ENCODE results near the gene EPHA8. TPM values are rescaled to one million over a fixed set of nuclear protein-coding genes. Genes with fewer than 3 reads are reported as not detected.

The EPHA8 gene
- total RNA-seq, 1 donor from 2014 or later = not detected

DNA sequence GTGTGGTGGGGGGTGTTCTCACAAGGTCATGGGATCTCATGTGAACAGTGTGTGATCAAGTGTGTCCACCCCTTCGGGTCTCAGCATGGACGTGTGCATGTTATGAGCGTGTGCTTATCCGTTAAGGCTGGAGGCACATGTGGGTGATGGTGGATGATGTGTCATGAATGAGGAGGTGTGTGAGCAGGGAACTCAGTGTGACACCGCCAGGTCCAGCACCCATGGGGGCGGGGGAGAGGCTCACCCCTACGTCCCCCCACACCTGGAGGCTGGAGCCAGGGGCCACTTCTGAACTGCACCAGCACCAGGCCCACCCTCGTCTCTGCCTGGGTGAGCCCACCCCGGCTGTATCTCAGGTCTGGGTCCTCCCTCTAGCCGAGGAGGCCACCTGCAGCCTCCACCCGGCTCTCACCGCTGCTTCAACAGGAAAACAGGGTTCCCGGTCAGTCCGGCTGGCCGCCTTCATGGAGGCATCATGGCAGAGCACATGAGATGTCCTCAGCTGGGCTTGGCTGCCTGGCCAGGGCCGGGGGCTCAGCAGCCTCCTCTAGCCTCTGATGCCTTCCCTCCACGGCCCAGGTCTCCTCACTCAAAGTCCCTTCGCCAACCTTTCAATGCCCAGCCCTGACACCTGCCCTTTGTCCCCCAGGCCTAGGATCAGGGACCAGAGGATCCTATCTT is 38.9 kb downstream of the EPHA8 start:
- Mint-ChIP-seq H3K27ac (ENCODE audit: unreplicated experiment) (no peak overlapping the region), H3K4me1 (no peaks in the 10 kb centered on the region), H3K4me3 (no peak overlapping the region), H3K36me3 (ENCODE audit: low read depth) (no peaks in the 10 kb centered on the region), H3K27me3 (ENCODE audit: low read depth) (peaks cover 53% of the 10 kb centered on the region), H3K9me3 (no peaks in the 10 kb centered on the region)
- no peak for DNase-seq (ENCODE audit: low read depth, low spot score)
- no peak for TF ChIP-seq CTCF (conservative IDR thresholded peaks at IDR 0.05)

GRCh38 chr1:22606161-22606560 is 42.9 kb downstream of the EPHA8 start:
- Mint-ChIP-seq H3K4me1 (no peaks in the 10 kb centered on the region), H3K9me3 (no peaks in the 10 kb centered on the region), H3K4me3 (no peak overlapping the region), H3K27ac (ENCODE audit: unreplicated experiment) (no peak overlapping the region), H3K36me3 (ENCODE audit: low read depth) (no peaks in the 10 kb centered on the region), H3K27me3 (ENCODE audit: low read depth) (peaks cover 82% of the 10 kb centered on the region)
- TF ChIP-seq CTCF (conservative IDR thresholded peaks at IDR 0.05) = no peak
- no peak for DNase-seq (ENCODE audit: low read depth, low spot score)

GRCh38 chr1:22607154-22607553 is 43.9 kb downstream of the EPHA8 start:
- TF ChIP-seq CTCF (conservative IDR thresholded peaks at IDR 0.05) = no peak
- no peak for DNase-seq (ENCODE audit: low read depth, low spot score)
- Mint-ChIP-seq H3K4me1 (no peaks in the 10 kb centered on the region), H3K27ac (ENCODE audit: unreplicated experiment) (no peak overlapping the region), H3K36me3 (ENCODE audit: low read depth) (no peaks in the 10 kb centered on the region), H3K4me3 (no peak overlapping the region), H3K27me3 (ENCODE audit: low read depth) (peaks cover 92% of the 10 kb centered on the region), H3K9me3 (no peaks in the 10 kb centered on the region)

DNA sequence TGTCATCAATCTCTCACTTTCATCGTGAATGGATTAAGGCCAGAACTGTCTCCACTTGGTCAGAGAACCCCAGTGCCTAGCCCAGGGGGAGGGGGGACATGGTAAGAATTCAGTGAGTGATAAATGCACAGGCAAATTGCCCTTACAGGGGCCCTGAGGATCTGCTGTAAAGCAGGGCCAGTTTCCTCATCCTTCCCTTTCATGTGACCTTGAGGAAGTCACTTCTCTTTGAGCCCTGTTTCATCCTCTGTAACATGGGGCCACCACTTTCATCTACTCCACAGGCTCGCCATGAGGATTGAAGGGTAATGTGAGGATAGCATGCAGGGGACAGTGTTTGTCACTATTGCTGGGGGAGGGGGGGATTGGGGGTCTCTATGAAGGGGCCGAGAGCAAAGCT is 45.1 kb downstream of the EPHA8 start:
- H3K9me3 Mint-ChIP-seq = no peaks in the 10 kb centered on the region
- H3K27ac Mint-ChIP-seq (ENCODE audit: unreplicated experiment) = no peak overlapping the region
- no peaks in the 10 kb centered on the region for H3K36me3 Mint-ChIP-seq (ENCODE audit: low read depth)
- no peak for TF ChIP-seq CTCF (conservative IDR thresholded peaks at IDR 0.05)
- peaks cover 99% of the 10 kb centered on the region for H3K27me3 Mint-ChIP-seq (ENCODE audit: low read depth)
- H3K4me1 Mint-ChIP-seq = no peaks in the 10 kb centered on the region
- no peak overlapping the region for H3K4me3 Mint-ChIP-seq
- no peak for DNase-seq (ENCODE audit: low read depth, low spot score)

DNA sequence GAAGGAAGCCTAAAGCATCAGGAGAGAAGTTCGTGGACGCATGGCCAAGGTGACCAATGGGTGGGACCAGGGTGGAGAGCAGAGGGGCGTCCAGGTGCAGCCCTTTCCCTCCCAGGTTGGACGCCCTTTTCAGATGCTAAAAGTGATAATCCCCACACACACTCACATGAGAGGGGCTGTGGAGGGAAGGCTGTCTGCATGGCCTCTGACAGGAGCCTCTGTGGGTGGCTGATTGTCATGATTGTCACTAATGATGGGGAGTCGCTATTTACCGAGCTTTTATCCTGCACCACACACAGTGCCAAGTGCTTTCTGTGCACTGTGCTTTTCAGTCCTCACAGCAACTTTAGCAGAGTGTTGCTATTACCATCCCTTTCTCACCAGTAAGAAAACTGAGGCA is 46.0 kb downstream of the EPHA8 start:
- H3K27ac Mint-ChIP-seq (ENCODE audit: unreplicated experiment) = no peak overlapping the region
- DNase-seq (ENCODE audit: low read depth, low spot score) = no peak
- peaks cover 97% of the 10 kb centered on the region for H3K27me3 Mint-ChIP-seq (ENCODE audit: low read depth)
- no peak for TF ChIP-seq CTCF (conservative IDR thresholded peaks at IDR 0.05)
- H3K9me3 Mint-ChIP-seq = no peaks in the 10 kb centered on the region
- no peak overlapping the region for H3K4me3 Mint-ChIP-seq
- H3K4me1 Mint-ChIP-seq = no peaks in the 10 kb centered on the region
- H3K36me3 Mint-ChIP-seq (ENCODE audit: low read depth) = no peaks in the 10 kb centered on the region

Measured in neural crest cell (in vitro differentiated cells).